SU-DHL-6 (cell line): ENCODE data around the gene UQCC2.

ENCODE experiments used
- CTCF ChIP-seq: fragments of 200-600 bp; sonication (generic); IDR thresholded peaks from one replicate; pipeline ENCODE4 v1.5.1; 2017; ENCODE audit warnings: antibody characterized with exemption, mild to moderate bottlenecking, low read length, moderate library complexity; ENCODE audit not compliant: insufficient read depth, poor library complexity, severe bottlenecking
- EZH2phosphoT487 ChIP-seq: fragments of 200-600 bp; sonication (generic), shearing (Covaris generic); conservative IDR thresholded peaks from 2 replicates; pipeline ENCODE4 v1.6.1; 2018; ENCODE audit warnings: mild to moderate bottlenecking, antibody characterized with exemption, low read length, moderate library complexity, mixed read lengths

GRCh38 chr6:33725222-33725621 is 13.7 kb upstream of the UQCC2 start:
- TF ChIP-seq CTCF = no peak
- no peak for TF ChIP-seq EZH2phosphoT487
